HepG2 (cell line): ENCODE data around the gene ENDOD1. TPM values are rescaled to one million over a fixed set of nuclear protein-coding genes. Genes with fewer than 3 reads are reported as not detected.

Experiments used
- DNMT1 ChIP-seq: sonication (generic); formaldehyde crosslinking; IDR thresholded peaks from 2 replicates; pipeline ENCODE4 v1.5.1; 2020; ENCODE audit warnings: mild to moderate bottlenecking, missing genetic modification reagents
- GABPB1 ChIP-seq: IDR thresholded peaks from 2 replicates; pipeline ENCODE4 v1.6.1; 2016; ENCODE audit warnings: mild to moderate bottlenecking, missing genetic modification reagents, moderate library complexity, missing compliant biosample characterization
- NFRKB ChIP-seq: fragments of 450-650 bp; IDR thresholded peaks from 2 replicates; pipeline ENCODE4 v1.6.1; 2017
- PLRG1 ChIP-seq: fragments of 450-650 bp; conservative IDR thresholded peaks from 2 replicates; pipeline ENCODE4 v1.6.1; 2016
- PTBP1 ChIP-seq: fragments of 200-400 bp; formaldehyde crosslinking; IDR thresholded peaks from 2 replicates; pipeline ENCODE4 v1.6.1; 2018; ENCODE audit warnings: low read length, low read depth; ENCODE audit not compliant: poor library complexity, severe bottlenecking
- SIX1 ChIP-seq: sonication (generic); formaldehyde crosslinking; IDR thresholded peaks from 2 replicates; pipeline ENCODE4 v1.4.0; 2020; ENCODE audit warnings: missing genetic modification reagents, borderline replicate concordance
- ZBTB7A ChIP-seq: sonication (generic); formaldehyde crosslinking; IDR thresholded peaks from 2 replicates; pipeline ENCODE4 v1.8.0; 2022; ENCODE audit warnings: mild to moderate bottlenecking, missing genetic modification reagents
- ZFP82 ChIP-seq: sonication (generic); formaldehyde crosslinking; IDR thresholded peaks from 2 replicates; pipeline ENCODE4 v1.5.1; 2020; ENCODE audit warnings: mild to moderate bottlenecking, missing genetic modification reagents, borderline replicate concordance
- ZNF180 ChIP-seq: sonication (generic); formaldehyde crosslinking; IDR thresholded peaks from 2 replicates; pipeline ENCODE4 v1.4.0; 2020; ENCODE audit warnings: low read depth, missing genetic modification reagents, borderline replicate concordance
- ZNF326 ChIP-seq: sonication (generic); formaldehyde crosslinking; IDR thresholded peaks from 2 replicates; pipeline ENCODE4 v1.4.0; 2020; ENCODE audit warnings: missing genetic modification reagents, borderline replicate concordance
- ZNF562 ChIP-seq: sonication (generic); formaldehyde crosslinking; IDR thresholded peaks from 2 replicates; pipeline ENCODE4 v1.8.0; 2022; ENCODE audit warnings: missing genetic modification reagents, borderline replicate concordance
- ZNF781 ChIP-seq: sonication (generic); formaldehyde crosslinking; IDR thresholded peaks from 2 replicates; pipeline ENCODE4 v1.5.1; 2020; ENCODE audit warnings: borderline replicate concordance, mild to moderate bottlenecking, missing genetic modification reagents; ENCODE audit errors: not compliant biosample characterization
- polyA plus RNA-seq, 8 experiments: library from polyadenylated mRNA; depleted of rRNA in 3 of 8; stranded (reverse) in 7 of 8; unstranded in 1 of 8; fragments of >200 nt; fragmentation: Illumina TruSeq in 4 of 8; extraction: Trizol in 4 of 8; gene quantifications; 2 replicates each; pipeline versions ENCODE4 v1.2.1 to v1.2.3, GENCODE V29; 2011 to 2016; ENCODE audit warnings: low read depth in 4 of 8, missing spikeins in 1 of 8, mixed read lengths in 1 of 8; ENCODE audit not compliant: insufficient read depth in 1 of 8
- total RNA-seq, 5 experiments: library from RNA; depleted of rRNA; stranded (reverse); fragments of >200 nt; fragmentation: Illumina TruSeq; extraction: Trizol; gene quantifications; 2 replicates each; pipeline ENCODE4 v1.2.3, GENCODE V29; 2016; ENCODE audit warnings: low read depth in 1 of 5
- TF ChIP-seq, protein P1 (sequence below): sonication (generic); formaldehyde crosslinking; IDR thresholded peaks from 2 replicates; pipeline ENCODE4 v1.8.0; 2022; ENCODE audit warnings: mild to moderate bottlenecking, missing genetic modification reagents, borderline replicate concordance
- TF ChIP-seq, protein P2 (sequence below): sonication (generic); formaldehyde crosslinking; IDR thresholded peaks from 2 replicates; pipeline ENCODE4 v1.8.0; 2022; ENCODE audit warnings: missing genetic modification reagents, mild to moderate bottlenecking, moderate library complexity, borderline replicate concordance
- TF ChIP-seq, protein P3 (sequence below): sonication (generic); formaldehyde crosslinking; IDR thresholded peaks from 2 replicates; pipeline ENCODE4 v1.4.0; 2020; ENCODE audit warnings: missing genetic modification reagents, borderline replicate concordance
- TF ChIP-seq, protein P4 (sequence below): sonication (generic); formaldehyde crosslinking; IDR thresholded peaks from 2 replicates; pipeline ENCODE4 v1.4.0; 2020; ENCODE audit warnings: missing genetic modification reagents

ENDOD1 gene
- total and polyA plus RNA-seq, 2 of the 13 experiments (the other 11 are each of a cell fraction or from before 2014, with no cell fraction given): 2.0 to 6.8 TPM

DNA sequence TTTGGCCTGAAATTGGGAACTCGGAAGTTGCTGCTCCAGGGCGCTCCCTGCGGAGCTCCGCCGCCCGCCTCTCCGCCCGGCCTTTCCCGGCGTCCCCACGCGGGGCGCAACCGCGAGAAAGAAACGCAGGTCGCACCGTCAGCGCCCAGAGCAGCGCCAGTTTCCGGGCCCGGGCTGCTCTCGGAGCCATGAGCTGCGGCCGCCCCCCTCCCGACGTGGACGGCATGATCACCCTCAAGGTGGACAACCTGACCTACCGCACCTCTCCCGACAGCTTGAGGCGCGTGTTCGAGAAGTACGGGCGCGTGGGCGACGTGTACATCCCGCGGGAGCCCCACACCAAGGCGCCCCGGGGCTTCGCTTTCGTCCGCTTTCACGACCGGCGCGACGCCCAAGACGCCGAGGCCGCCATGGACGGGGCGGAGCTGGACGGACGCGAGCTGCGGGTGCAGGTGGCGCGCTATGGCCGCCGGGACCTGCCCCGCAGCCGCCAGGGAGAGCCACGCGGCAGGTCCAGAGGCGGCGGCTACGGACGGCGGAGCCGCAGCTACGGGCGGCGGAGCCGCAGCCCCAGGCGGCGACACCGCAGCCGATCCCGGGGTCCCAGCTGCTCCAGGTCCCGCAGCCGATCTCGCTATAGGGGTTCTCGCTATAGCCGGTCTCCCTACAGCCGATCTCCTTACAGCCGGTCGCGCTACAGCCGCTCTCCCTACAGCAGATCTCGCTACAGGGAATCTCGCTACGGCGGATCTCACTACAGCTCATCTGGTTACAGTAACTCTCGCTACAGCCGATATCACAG, 22.4 kb upstream of the ENDOD1 start (continued):
- TF ChIP-seq, protein P1, sequence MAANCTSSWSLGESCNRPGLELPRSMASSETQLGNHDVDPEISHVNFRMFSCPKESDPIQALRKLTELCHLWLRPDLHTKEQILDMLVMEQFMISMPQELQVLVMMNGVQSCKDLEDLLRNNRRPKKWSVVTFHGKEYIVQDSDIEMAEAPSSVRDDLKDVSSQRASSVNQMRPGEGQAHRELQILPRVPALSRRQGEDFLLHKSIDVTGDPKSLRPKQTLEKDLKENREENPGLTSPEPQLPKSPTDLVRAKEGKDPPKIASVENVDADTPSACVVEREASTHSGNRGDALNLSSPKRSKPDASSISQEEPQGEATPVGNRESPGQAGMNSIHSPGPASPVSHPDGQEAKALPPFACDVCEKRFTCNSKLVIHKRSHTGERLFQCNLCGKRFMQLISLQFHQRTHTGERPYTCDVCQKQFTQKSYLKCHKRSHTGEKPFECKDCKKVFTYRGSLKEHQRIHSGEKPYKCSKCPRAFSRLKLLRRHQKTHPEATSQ: 0 out of 2 replicates have a peak, but pooled peaks have one; percentile 36
- TF ChIP-seq, protein P2, sequence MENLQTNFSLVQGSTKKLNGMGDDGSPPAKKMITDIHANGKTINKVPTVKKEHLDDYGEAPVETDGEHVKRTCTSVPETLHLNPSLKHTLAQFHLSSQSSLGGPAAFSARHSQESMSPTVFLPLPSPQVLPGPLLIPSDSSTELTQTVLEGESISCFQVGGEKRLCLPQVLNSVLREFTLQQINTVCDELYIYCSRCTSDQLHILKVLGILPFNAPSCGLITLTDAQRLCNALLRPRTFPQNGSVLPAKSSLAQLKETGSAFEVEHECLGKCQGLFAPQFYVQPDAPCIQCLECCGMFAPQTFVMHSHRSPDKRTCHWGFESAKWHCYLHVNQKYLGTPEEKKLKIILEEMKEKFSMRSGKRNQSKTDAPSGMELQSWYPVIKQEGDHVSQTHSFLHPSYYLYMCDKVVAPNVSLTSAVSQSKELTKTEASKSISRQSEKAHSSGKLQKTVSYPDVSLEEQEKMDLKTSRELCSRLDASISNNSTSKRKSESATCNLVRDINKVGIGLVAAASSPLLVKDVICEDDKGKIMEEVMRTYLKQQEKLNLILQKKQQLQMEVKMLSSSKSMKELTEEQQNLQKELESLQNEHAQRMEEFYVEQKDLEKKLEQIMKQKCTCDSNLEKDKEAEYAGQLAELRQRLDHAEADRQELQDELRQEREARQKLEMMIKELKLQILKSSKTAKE (CRISPR knock-in tag): no peak
- TF ChIP-seq, protein P3, sequence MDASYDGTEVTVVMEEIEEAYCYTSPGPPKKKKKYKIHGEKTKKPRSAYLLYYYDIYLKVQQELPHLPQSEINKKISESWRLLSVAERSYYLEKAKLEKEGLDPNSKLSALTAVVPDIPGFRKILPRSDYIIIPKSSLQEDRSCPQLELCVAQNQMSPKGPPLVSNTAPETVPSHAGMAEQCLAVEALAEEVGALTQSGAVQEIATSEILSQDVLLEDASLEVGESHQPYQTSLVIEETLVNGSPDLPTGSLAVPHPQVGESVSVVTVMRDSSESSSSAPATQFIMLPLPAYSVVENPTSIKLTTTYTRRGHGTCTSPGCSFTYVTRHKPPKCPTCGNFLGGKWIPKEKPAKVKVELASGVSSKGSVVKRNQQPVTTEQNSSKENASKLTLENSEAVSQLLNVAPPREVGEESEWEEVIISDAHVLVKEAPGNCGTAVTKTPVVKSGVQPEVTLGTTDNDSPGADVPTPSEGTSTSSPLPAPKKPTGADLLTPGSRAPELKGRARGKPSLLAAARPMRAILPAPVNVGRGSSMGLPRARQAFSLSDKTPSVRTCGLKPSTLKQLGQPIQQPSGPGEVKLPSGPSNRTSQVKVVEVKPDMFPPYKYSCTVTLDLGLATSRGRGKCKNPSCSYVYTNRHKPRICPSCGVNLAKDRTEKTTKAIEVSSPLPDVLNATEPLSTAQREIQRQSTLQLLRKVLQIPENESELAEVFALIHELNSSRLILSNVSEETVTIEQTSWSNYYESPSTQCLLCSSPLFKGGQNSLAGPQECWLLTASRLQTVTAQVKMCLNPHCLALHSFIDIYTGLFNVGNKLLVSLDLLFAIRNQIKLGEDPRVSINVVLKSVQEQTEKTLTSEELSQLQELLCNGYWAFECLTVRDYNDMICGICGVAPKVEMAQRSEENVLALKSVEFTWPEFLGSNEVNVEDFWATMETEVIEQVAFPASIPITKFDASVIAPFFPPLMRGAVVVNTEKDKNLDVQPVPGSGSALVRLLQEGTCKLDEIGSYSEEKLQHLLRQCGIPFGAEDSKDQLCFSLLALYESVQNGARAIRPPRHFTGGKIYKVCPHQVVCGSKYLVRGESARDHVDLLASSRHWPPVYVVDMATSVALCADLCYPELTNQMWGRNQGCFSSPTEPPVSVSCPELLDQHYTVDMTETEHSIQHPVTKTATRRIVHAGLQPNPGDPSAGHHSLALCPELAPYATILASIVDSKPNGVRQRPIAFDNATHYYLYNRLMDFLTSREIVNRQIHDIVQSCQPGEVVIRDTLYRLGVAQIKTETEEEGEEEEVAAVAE: peak; percentile 65; the same call in 1 of the 2 replicates
- TF ChIP-seq NFRKB (no peak), PTBP1 (no peak), ZFP82 (CRISPR knock-in tag) (no peak), SIX1 (CRISPR knock-in tag) (no peak), ZNF562 (CRISPR knock-in tag) (no peak), GABPB1 (peak; percentile 89), DNMT1 (CRISPR knock-in tag) (no peak), PLRG1 (no peak), ZNF781 (no peak), ZBTB7A (CRISPR knock-in tag) (0 out of 2 replicates have a peak, but pooled peaks have one; percentile 12), ZNF180 (no peak), ZNF326 (CRISPR knock-in tag) (no peak)
- TF ChIP-seq, protein P4, sequence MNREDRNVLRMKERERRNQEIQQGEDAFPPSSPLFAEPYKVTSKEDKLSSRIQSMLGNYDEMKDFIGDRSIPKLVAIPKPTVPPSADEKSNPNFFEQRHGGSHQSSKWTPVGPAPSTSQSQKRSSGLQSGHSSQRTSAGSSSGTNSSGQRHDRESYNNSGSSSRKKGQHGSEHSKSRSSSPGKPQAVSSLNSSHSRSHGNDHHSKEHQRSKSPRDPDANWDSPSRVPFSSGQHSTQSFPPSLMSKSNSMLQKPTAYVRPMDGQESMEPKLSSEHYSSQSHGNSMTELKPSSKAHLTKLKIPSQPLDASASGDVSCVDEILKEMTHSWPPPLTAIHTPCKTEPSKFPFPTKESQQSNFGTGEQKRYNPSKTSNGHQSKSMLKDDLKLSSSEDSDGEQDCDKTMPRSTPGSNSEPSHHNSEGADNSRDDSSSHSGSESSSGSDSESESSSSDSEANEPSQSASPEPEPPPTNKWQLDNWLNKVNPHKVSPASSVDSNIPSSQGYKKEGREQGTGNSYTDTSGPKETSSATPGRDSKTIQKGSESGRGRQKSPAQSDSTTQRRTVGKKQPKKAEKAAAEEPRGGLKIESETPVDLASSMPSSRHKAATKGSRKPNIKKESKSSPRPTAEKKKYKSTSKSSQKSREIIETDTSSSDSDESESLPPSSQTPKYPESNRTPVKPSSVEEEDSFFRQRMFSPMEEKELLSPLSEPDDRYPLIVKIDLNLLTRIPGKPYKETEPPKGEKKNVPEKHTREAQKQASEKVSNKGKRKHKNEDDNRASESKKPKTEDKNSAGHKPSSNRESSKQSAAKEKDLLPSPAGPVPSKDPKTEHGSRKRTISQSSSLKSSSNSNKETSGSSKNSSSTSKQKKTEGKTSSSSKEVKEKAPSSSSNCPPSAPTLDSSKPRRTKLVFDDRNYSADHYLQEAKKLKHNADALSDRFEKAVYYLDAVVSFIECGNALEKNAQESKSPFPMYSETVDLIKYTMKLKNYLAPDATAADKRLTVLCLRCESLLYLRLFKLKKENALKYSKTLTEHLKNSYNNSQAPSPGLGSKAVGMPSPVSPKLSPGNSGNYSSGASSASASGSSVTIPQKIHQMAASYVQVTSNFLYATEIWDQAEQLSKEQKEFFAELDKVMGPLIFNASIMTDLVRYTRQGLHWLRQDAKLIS: no peak
